B cell (primary cell): ENCODE data around the gene SERPINA12.

Experiments used
- EZH2 ChIP-seq: IDR thresholded peaks from 2 replicates; pipeline ENCODE4 v1.6.1; 2012; ENCODE audit warnings: borderline replicate concordance, low read depth, mild to moderate bottlenecking, moderate library complexity, low read length; ENCODE audit not compliant: insufficient read depth, poor library complexity, severe bottlenecking
- TF ChIP-seq, protein P1 (sequence below): fragments of 200-600 bp; IDR thresholded peaks from one replicate; pipeline ENCODE4 v1.8.0; 2022; ENCODE audit warnings: antibody characterized with exemption, mild to moderate bottlenecking

DNA sequence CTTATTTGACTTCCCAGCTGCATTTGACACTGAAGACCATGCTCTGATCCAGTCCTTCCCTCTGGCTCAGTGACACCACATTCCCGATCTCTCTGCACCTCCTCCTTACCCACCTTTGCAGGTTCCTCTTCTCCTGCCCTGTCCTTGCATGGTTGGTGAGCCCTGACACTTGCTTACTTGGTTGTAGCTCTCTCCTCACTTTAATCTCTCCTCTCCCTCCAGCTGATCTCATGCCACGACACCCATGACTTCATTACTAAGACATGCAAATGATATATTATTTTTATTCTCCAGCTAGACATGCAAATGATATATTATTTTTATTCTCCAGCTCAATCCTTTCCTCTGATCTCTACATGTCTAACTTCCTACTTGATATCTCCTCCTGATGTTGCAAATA, 33.2 kb downstream of the SERPINA12 start, which contains the start of gene SERPINA9:
- TF ChIP-seq, protein P1, sequence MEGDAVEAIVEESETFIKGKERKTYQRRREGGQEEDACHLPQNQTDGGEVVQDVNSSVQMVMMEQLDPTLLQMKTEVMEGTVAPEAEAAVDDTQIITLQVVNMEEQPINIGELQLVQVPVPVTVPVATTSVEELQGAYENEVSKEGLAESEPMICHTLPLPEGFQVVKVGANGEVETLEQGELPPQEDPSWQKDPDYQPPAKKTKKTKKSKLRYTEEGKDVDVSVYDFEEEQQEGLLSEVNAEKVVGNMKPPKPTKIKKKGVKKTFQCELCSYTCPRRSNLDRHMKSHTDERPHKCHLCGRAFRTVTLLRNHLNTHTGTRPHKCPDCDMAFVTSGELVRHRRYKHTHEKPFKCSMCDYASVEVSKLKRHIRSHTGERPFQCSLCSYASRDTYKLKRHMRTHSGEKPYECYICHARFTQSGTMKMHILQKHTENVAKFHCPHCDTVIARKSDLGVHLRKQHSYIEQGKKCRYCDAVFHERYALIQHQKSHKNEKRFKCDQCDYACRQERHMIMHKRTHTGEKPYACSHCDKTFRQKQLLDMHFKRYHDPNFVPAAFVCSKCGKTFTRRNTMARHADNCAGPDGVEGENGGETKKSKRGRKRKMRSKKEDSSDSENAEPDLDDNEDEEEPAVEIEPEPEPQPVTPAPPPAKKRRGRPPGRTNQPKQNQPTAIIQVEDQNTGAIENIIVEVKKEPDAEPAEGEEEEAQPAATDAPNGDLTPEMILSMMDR, result no peak
- TF ChIP-seq EZH2, result no peak
